PFSK-1 (cell line): ENCODE results near the gene CYRIA.

ENCODE experiments used
- FOXP2 ChIP-seq: optimal IDR thresholded peaks from 2 replicates; pipeline ENCODE3; 2011; ENCODE audit warnings: borderline replicate concordance, control low read depth, inconsistent platforms; ENCODE audit not compliant: insufficient read depth; ENCODE audit errors: extremely low read length, extremely low read depth
- POLR2AphosphoS5 ChIP-seq: IDR thresholded peaks from 2 replicates; pipeline ENCODE4 v1.6.1; 2012; ENCODE audit warnings: low read depth, mild to moderate bottlenecking, control low read depth, low read length, moderate library complexity
- REST ChIP-seq, 2 experiments: IDR thresholded peaks; 2 replicates each; pipeline versions ENCODE4 v1.6.1 to v1.8.0; 2011 to 2012; ENCODE audit warnings: low read depth in 2 of 2, low read length in 2 of 2, control low read depth in 1 of 2, inconsistent platforms in 1 of 2, mild to moderate bottlenecking in 1 of 2, moderate library complexity in 1 of 2; ENCODE audit not compliant: insufficient read depth in 1 of 2
- SIN3A ChIP-seq: IDR thresholded peaks from 2 replicates; pipeline ENCODE4 v1.6.1; 2012; ENCODE audit warnings: mild to moderate bottlenecking, low read length, moderate library complexity, borderline replicate concordance; ENCODE audit not compliant: insufficient read depth
- TAF1 ChIP-seq: IDR thresholded peaks from 2 replicates; pipeline ENCODE4 v1.6.1; 2012; ENCODE audit warnings: low read length, control low read depth, borderline replicate concordance; ENCODE audit not compliant: insufficient read depth

CYRIA gene

GRCh38 chr2:16624436-16624780 is 41.2 kb downstream of the CYRIA start:
- no peak for TF ChIP-seq POLR2AphosphoS5
- no peak for TF ChIP-seq TAF1
- no peak for TF ChIP-seq REST (IDR thresholded peaks at IDR 0.05; ENCODE audit: insufficient read depth in 1 of 2, low read depth in 2 of 2, low read length in 2 of 2)
- TF ChIP-seq FOXP2 = no peak
- TF ChIP-seq SIN3A = no peak

GRCh38 chr2:16623564-16624435 is 41.8 kb downstream of the CYRIA start:
- TF ChIP-seq FOXP2 (no peak), SIN3A (no peak), POLR2AphosphoS5 (no peak), TAF1 (no peak), REST (IDR thresholded peaks at IDR 0.05; ENCODE audit: insufficient read depth in 1 of 2, low read depth in 2 of 2, low read length in 2 of 2) (no peak)

GRCh38 chr2:16623031-16623430 is 42.6 kb downstream of the CYRIA start:
- no peak for TF ChIP-seq FOXP2
- no peak for TF ChIP-seq SIN3A
- no peak for TF ChIP-seq TAF1
- no peak for TF ChIP-seq REST (IDR thresholded peaks at IDR 0.05; ENCODE audit: insufficient read depth in 1 of 2, low read depth in 2 of 2, low read length in 2 of 2)
- no peak for TF ChIP-seq POLR2AphosphoS5

GRCh38 chr2:16622399-16622968 is 43.1 kb downstream of the CYRIA start:
- TF ChIP-seq SIN3A (no peak), REST (IDR thresholded peaks at IDR 0.05; ENCODE audit: insufficient read depth in 1 of 2, low read depth in 2 of 2, low read length in 2 of 2) (no peak), POLR2AphosphoS5 (no peak), TAF1 (no peak), FOXP2 (no peak)
